Stimulated activated CD8-positive, alpha-beta memory T cell treated with anti-CD3 and anti-CD28 coated beads, Interleukin-12 subunit alpha, Interleukin-12 subunit beta, amount 100 ng/mL, for 24 hours (primary cell): Measurements from ENCODE around the gene ZNF366.

Experiments
- DNase-seq: peaks from one replicate; pipeline ENCODE4 v3.0.0-alpha.2; 2020; ENCODE audit errors: extremely low read depth

Gene ZNF366

DNA sequence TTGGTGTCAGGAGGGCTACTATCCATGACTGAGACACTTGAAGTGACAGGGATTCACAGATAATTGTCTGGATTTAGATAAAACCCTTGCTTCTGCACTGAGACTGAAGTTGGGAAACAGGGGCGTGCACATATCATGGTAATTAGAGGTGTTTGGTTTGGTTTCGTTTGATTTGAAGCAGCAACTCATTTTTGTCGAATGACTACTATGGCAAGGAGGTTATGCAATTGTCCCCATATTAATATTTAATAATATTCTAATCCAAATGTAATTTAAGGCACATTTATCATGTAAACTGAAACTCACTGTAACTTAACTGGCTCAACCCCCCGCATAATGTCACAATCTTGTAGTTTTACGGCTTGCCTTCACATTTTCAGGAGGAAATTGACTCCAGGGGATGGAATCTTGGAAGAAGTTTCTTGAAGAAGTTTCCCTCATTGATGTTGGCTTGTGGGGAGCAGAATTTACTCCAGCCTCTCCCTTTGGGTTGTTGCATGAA is 12.5 kb downstream of the ZNF366 start:
- DNase-seq = no peak

- DNase-seq = no peak
These were observed 17.7 kb downstream of the ZNF366 start for GRCh38 chr5:72489536-72489935.

DNA sequence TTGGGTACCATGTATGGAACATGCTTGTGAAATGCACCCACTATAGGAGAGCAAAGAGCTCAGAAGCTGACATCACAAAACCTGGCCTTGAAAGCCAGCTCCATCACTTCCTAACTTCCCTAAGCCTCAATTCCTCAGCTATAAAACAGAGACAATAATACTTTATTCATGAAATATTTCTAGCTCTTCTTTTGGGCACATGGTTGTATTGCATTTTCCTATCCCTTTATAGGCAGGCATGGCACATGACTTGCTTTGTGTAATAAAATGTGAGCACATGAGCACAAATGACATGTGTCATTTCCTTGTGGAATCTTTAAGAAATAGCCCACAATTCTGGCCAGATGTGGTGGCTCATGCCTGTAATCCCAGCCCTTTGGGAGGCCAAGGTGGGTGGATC is 18.5 kb downstream of the ZNF366 start:
- no peak for DNase-seq

DNA sequence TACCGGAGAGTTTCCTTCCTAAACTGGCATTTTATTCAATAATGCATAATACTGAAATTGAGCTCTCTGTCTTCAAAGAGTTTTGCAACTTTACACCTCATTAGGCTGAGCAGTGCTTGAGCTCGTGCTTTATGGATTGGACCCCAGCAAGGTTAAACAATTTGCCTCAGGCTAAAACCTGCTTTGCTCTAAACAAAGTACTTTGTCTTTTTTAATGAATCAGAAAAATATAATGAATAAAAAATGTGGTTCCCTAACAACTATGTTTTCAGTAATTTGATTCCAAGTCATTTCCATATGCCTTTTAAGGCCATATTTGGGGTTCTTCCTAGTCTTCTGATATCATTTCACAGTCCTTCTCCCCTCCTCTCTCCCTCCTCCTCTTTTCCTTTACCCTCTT is 20.0 kb downstream of the ZNF366 start:
- DNase-seq = no peak

DNA sequence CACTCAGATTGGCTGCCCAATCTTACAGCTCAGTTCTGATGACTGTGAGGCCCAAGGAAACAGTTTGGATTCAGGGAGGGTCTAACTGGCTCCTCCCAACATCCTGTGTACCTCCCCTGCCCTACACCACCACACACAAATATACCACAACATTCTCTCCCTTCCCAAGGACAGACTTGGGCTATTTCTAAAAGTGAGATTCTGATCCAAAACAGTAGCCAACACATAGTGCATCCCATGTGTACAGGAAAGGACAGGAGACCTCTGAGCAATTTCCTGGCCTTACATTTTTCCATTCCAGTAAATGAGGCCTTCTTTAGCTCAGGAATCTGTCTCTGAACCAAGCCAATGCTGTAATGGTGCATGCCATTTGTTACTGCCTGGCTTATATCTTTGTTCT is 20.8 kb downstream of the ZNF366 start:
- DNase-seq = no peak

- no peak for DNase-seq
These were observed 21.7 kb downstream of the ZNF366 start for GRCh38 chr5:72485430-72485974.

GRCh38 chr5:72482046-72482445 is 25.2 kb downstream of the ZNF366 start:
- no peak for DNase-seq

- no peak for DNase-seq
These were observed 26.4 kb downstream of the ZNF366 start for GRCh38 chr5:72480841-72481240.

DNA sequence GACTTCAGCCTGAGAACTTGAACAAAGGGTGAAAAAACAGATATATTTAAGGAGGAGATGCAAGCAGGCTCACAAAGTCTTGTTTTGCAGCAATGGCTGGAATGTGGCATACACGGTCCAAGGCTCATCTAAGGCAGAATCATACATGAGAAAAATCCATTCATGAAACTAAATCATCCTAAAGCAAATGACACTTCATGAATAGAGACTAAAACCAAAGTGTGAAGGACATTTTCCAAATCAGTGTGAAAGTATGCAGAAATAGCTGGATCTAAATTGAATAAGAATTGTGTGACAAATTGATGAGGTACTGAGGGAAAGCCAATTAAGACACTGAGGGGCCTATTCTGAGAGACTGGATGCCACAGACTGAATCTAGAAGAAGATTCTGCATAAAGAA is 27.3 kb downstream of the ZNF366 start:
- DNase-seq = no peak

- DNase-seq = no peak
These were observed 28.5 kb downstream of the ZNF366 start for GRCh38 chr5:72478684-72479083.

DNA sequence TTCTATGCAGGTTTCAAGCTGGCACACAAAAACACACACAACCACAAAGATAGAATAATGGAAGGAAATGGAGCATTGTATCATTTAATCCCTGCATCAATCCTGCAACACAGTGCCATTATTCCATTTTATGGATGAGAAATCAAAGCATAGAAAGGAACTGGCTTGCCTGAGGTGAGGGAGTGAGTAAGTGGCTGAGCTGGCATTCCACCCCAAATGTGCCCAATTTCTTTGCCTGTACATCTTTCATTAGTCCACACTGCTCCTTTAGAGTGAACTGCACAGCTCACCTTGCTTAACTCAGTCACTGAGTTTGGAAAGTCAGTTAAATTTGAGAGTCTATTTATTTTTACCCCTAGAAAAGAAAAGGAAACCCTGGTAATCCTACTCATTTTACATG is 28.9 kb downstream of the ZNF366 start:
- no peak for DNase-seq

DNA sequence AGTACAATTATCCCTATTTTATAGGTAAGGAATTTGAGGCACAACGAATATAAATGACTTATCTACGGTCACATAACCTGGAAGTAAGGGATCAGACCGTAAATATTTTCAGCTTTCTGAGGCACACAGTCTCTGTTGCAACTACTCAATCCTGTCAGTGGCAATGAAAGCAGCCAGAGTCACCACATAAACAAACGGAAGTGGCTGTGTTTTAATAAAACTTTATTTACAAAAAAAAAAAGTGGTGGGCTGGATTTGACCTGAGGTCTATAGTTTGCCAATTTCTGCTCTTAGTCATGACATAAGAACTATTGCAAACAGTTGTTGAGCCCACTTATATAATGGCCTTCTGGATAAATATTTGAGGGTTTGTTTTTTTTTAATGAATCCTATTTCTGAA is 29.6 kb downstream of the ZNF366 start:
- DNase-seq = no peak

- DNase-seq = no peak
These were observed 30.0 kb downstream of the ZNF366 start for GRCh38 chr5:72477176-72477575.

GRCh38 chr5:72476721-72477120 is 30.5 kb downstream of the ZNF366 start:
- DNase-seq = no peak

DNA sequence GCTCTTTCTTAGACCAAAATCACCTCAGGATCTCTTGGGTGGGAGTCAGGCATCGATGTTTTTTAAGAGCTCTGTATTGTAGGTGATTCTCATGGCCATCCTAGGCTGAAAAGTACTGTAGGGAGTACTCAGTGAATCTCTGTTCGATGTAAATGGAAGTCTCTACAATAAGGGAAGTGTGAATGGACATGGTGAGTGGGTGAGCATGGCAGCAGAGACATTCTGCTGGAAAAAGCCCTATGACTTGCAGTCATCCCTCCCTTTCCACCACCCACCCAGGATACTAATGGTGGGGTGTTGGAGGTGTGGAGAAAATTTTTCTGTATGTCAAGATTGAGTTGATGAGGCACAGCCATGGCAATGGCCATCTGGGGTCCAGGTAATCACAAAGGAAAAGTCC is 30.9 kb downstream of the ZNF366 start:
- DNase-seq = no peak

DNA sequence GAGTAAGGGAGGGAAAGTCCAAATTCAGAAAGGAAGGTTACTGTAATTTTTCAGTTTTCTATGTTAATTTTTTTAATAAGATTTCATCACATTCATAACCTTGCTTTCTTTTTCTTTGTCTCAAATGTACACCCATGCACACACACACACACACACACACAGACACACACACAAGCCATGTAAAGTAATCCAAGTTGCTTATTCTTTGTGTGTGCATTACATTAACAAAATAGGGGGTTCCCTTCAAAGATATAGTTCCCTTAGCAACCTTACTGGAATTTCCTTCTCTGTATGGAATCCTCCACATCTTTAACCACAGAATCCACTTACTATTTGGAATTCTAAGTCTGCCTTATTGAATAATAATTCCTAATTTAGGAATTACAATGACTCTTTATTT is 32.7 kb downstream of the ZNF366 start:
- no peak for DNase-seq

GRCh38 chr5:72474046-72474500 is 33.1 kb downstream of the ZNF366 start:
- DNase-seq = no peak

DNA sequence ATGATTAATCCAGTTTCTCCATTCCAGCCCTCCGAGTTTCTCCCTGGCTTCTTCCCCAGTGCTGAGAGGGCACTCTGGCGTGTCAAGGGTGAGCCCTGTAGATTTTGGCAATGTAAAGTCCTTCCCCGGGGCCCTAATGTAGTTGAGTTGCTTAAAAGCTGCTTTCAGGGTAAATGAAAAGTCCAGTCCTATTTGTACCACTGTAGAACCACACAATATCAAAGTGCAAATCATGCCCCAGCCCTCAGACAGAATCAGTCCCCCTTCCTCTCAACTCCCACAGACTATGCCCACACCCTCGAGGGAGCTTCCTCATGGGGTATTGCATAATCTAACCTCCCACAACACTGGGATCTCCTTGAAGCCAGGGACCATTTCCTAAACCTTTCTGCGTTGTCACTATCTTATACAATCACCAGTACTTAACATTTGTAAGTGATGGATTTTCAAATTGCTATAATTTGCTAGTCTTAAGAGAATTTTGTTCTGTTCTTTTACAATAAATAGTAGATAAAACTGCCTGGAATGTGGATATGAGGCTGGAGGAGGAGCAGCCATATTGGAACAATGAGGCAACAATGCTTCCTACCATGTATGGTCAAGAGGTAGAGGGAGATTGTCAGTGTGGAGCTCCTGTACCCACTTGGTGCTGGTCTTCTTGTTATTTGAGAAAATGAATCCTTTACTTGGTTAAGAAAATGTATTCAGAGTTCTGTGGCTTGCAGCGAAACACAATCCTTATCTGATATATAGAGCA is 34.4 kb downstream of the ZNF366 start:
- no peak for DNase-seq

DNA sequence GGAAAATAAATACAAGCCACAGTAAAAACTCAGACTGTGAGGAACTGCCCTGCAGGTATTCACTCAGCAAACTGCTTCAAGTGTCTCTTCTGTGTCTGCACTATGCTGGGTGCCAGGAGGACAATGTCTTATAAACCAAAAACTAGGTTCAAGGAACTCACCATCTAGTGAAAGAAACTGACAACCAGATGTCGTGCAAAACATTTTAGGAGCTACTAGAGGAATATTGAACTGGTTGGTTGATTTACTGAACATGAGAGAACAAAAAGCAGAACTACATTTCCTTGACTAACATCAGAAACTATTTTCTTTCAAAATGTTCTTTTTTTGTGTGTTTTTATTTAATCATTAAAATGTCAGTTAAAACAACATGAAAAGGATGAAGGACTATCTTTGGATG is 35.2 kb downstream of the ZNF366 start:
- no peak for DNase-seq

- no peak for DNase-seq
These were observed 36.4 kb downstream of the ZNF366 start for GRCh38 chr5:72470826-72471225.

GRCh38 chr5:72468606-72469005 is 38.6 kb downstream of the ZNF366 start:
- no peak for DNase-seq

GRCh38 chr5:72468024-72468423 is 39.2 kb downstream of the ZNF366 start:
- DNase-seq = no peak

GRCh38 chr5:72467461-72467860 is 39.7 kb downstream of the ZNF366 start:
- no peak for DNase-seq
